HG02943 (cell line): Measurements from ENCODE around the gene MEF2C.
"Not testable (repeated sequence)": the region's sequence is repeated elsewhere in the genome, so short reads cannot be mapped to it uniquely, and the experiment has no call there.

Experiments
- ATAC-seq: cut with Tn5 transposase; IDR thresholded peaks from one replicate; pipeline ENCODE4 v1.9.1; 2021; ENCODE audit warnings: mild to moderate bottlenecking, low read depth, moderate library complexity; ENCODE audit not compliant: unreplicated experiment

The MEF2C gene

GRCh38 chr5:88868468-88869068 lies 14.4 kb downstream of the MEF2C start:
- ATAC-seq = no peak

DNA sequence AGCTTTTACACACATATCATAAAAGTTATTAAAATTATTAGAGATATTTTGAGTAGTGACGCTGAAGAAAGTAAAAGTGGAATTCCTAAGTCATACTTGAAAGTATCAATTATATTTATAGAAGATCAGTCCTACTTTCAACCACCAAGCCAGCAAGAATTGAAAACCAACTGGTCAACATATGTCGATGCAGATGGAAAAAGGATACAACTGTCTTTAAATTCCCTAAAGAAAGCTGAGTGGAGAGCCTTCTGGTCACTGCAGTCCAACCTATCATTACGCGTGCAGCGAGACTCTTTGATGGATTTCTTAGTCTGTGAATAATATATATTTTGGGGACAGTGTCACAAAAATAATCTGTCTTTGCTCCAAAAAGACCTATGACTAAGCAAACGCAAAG lies 15.3 kb downstream of the MEF2C start:
- ATAC-seq = no peak

- ATAC-seq = no peak
Measured at GRCh38 chr5:88863523-88863922, 19.5 kb downstream of the MEF2C start.

DNA sequence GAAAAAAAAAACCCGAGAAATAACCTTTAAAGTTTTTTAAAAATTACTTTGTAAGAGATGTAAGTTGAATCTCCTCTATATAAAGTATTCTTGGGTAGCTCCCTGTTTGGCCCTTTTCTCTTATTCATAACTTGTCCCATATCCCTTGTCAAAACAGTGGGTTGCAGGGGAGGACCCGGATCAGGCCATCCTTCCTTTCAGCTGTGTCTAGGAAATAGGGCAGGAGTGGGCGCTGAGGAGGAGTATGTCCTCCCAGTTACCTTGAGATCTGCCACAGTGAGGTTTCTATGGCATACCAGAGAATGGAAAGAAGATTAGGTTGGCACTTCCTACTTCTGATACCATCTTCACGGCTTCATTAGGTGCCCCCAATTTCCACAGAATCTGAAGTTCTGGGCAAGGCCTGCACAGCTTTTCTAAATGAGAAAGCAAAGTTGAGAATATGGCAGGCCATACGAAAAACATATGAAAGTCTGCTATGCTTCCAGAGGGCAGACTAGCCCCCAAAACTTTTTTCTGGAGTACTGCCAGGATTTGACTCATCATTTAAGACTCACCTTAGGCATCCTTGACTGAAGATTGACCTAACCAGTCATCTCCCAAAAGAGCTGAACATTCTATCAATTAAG lies 20.3 kb downstream of the MEF2C start:
- no peak for ATAC-seq

GRCh38 chr5:88861231-88861630 lies 21.8 kb downstream of the MEF2C start:
- ATAC-seq = no peak

DNA sequence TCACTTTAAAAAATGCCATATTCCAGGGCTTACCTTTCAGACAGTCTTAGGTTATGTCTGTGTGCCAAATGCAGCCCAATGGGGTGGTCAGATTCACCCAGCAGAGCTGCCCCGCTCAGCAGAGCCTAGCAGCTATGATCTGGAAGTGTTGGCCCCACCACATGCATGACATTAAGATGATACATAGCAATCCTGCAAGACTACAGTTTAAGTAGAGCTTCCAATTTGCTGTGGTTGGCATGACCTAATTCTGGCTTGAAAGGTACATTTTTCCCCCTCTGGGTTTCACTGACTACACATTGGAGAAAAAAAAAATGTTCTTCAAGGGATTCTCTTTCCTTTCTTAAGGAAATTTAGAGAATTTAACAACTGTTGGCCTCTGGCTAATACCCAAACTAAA lies 22.5 kb downstream of the MEF2C start:
- ATAC-seq = no peak

DNA sequence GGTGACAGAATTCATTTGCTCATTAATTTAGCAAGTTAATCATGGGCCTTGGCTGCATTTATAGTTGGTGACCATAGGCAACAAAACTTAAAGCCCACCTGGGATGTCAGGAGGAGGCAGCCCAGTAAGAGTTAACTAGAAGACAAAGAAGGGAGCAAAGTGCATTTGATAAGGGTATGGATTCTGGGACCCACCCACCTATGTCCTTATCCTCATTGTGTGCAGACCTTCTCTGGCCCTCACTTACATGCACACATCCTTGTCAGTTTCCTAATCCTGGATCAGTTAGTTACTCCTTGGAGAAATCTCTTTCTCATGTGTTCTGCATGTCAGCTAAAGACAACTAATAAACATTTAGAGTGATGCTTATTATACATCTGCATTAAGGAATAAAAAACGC lies 24.6 kb downstream of the MEF2C start:
- no peak for ATAC-seq

GRCh38 chr5:88856381-88856780 lies 26.6 kb downstream of the MEF2C start:
- ATAC-seq = not testable (repeated sequence)

GRCh38 chr5:88854769-88855168 lies 28.2 kb downstream of the MEF2C start:
- no peak for ATAC-seq

DNA sequence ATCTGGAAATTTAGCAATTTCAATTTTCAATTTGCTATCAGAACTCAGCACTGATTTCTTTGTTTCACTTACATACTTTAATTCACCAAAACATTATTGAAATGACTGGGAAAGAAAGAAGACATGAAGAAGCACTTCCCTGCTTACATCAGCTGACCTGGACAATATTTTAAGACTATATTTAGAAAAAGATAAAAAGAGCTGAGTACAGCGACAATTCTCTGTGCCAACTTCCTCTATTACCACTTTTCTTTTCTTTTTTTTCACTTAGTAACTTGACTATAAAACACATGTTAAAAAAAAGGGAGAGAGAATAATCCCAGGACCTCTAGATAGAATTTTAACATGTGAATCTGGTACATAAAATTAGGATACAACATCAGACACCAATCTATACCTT lies 35.6 kb downstream of the MEF2C start:
- no peak for ATAC-seq

- no peak for ATAC-seq
Measured at GRCh38 chr5:88846434-88846833, 36.5 kb downstream of the MEF2C start.

DNA sequence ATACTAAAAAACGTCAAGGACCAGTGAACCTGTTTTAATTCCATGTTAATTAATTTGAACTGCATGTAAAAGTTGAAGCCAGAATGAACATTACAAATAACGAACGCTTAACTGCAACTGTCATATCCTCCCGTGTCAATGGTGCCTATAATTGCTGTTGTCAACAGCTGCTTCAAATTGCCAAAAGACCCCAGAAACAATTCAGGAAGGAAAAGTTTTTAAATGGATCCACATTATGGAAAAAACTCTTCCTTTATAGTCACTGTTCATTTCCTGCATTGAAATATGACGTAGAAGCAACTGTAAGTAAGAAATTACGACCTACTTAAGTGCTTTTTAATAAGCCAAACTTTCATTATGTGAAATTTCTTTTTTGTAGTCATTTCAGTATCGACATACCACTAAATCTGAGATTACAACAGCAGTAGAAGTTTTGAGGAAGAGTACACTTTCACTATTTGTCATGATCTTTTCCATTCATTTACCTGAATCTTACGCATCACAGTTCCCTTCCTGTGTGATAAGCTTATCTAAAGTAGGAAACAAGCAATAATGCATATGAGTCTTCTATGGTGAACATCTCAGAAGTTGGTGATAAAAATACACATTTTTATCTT lies 37.8 kb downstream of the MEF2C start:
- ATAC-seq = no peak

- no peak for ATAC-seq
Measured at GRCh38 chr5:88842784-88843183, 40.2 kb downstream of the MEF2C start.

DNA sequence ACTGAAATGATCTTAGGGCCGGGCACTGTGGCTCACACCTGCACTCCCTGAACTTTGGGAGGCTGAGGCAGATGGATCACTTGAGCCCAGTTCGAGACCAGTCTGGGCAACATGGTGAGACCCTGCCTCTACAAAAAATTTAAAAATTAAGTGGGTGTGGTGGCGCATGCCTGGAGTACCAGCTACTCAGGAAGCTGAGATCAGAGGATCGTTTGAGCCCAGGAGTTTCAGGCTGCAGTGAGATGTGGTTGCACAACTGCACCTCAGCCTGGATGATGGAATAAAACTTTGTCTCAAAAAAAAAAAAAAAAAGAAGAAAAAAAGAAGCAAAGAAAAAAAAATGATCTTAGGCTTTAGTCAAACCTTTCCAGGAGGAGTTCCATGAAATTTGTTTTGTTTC lies 41.8 kb downstream of the MEF2C start:
- ATAC-seq = no peak

- ATAC-seq = no peak
Measured at GRCh38 chr5:88840495-88840894, 42.5 kb downstream of the MEF2C start.

DNA sequence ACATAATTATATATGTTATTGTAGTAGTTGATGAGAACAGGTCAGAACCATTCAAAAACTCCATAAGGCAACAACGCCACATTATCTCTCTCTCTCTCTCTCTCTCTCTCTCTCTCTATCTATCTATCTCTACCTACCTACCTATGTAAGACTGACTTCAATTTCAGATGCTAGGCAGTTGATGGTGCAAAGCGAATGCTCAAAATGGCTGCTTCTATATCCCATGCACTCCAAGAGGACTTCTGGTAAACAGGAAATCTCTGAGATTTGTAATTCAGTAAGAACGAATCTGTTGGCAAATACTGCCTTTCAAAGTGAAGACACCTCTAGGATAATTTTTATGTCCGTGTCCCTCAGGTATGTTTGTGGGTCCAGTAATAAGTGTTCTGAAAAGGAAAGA lies 43.7 kb downstream of the MEF2C start:
- no peak for ATAC-seq

DNA sequence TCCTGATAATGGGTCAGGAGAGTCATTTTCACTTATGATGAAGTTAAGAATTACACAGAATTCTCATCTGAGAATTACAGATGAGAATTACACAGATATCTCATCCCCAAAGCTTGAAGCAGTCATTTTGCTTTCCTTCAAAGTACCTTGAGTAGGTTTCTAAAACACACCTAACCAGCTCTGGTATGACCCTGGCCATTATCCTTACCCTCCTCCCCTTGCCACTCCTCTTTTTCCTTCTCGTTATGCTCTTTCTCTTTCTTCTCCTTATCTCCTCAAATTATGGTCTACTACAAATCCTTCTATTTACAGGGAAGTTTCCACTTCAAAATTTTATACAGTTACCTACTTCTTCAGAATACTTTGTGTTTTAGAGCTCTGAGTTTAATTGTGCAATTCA lies 44.5 kb downstream of the MEF2C start:
- ATAC-seq = no peak

DNA sequence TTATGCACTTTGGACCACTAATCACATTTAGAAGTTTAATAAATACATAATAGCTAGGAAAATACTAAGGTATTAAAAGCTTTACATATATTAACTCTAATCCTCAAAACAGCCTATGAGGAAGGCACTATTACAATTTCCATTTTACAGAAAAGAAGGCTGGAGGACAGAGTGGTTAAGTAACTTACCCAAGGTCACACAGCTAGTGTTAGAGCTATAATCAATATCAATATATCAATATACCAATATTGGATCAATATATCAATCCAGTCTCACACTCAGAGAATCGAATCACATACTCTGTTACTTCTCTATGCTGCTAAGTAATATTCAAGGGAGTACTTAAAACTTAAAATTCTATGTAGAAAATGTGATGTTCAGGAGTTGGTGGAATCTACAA lies 45.2 kb downstream of the MEF2C start:
- no peak for ATAC-seq

- no peak for ATAC-seq
Measured at GRCh38 chr5:88837222-88837621, 45.8 kb downstream of the MEF2C start.

DNA sequence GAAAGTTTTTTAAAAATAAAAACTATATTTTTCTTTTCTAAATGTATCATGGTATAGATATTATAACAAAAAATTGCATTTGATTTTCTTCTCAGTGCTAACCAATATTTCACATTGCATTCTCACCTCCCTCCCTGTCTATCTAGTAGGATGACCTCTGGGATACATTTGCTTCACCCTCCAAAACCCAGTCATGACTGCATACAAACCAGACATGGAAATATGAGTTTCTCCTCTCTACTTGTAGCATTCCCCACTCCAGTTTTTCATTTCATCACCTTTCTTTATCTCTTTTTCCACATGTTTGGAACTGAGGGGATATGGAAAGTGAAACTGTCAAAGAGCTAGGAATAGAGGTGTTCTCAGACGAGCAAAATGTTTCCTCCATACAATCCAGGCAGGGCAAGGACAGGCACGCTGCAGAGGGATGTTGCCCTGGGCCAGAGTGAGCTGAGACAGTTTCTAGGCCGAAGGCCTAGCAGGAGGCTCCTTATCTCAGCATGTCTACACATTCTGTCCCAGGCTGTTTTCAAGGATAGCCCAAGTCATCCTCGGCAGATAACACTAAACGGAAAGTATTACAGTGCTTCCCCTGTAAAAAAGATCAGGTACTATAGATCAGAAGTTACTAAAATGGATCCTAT lies 46.7 kb downstream of the MEF2C start:
- no peak for ATAC-seq

- no peak for ATAC-seq
Measured at GRCh38 chr5:88834499-88834898, 48.5 kb downstream of the MEF2C start.

DNA sequence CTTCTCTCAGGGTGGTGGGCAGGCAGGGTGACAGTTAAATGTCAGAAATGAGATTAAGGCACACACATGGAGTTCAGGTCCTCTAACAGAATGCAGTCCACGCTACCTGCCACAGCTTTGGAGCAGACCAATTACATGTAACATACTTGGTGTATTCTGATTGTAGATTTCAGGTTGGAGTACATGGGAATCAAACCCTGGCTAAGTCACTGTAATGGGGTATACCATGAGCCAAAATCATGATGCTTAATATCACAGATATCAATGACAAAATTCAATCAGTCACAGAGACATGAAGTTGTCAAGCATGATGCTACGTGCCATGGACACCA lies 48.9 kb downstream of the MEF2C start:
- no peak for ATAC-seq
